IMR-90 (cell line): ENCODE data around the gene RNF14. TPM values are rescaled to one million over a fixed set of nuclear protein-coding genes. Genes with fewer than 3 reads are reported as not detected.

ENCODE experiments used
- ATAC-seq: fragments of 200-7000 bp; cut with Tn5 transposase; 2 replicates; pipeline ENCODE4 v1.9.1; 2020; ENCODE audit warnings: low read depth, mild to moderate bottlenecking, moderate library complexity
- BruUV-seq: library from RNA; stranded (reverse); fragments of 400-500 nt; replicated peaks from 2 replicates; lab custom pipeline; 2021; lab: Mats Ljungman, UMichigan
- CTCF ChIA-PET: fragments of 300-600 bp; formaldehyde crosslinking; extraction: SDS; loops from one replicate; lab custom pipeline; 2021; ENCODE audit warnings: antibody characterized with exemption; lab: Yijun Ruan, JAX
- POLR2A ChIA-PET: fragments of 300-600 bp; sonication (Branson Sonifier 250); formaldehyde crosslinking; loops from one replicate; lab custom pipeline; 2022; ENCODE audit warnings: antibody characterized with exemption; ENCODE audit not compliant: unreplicated experiment; lab: Charles Lee
- DNase-seq: peaks from one replicate; pipeline ENCODE4 v3.0.0; 2013
- H2AFZ ChIP-seq: replicated peaks from 2 replicates; pipeline ENCODE3; 2013; ENCODE audit warnings: low read length, mild to moderate bottlenecking; ENCODE audit not compliant: poor library complexity
- H2AK5ac ChIP-seq: 2 replicates; pipeline ENCODE4 v1.6.1; 2013; ENCODE audit warnings: low read depth, low read length, inconsistent platforms
- H2AK9ac ChIP-seq: replicated peaks from 2 replicates; pipeline ENCODE3; 2013; ENCODE audit warnings: mild to moderate bottlenecking, low read depth, low read length, moderate library complexity; ENCODE audit not compliant: poor library complexity
- H2BK120ac ChIP-seq: 2 replicates; pipeline ENCODE4 v1.6.1; 2013; ENCODE audit warnings: low read depth, low read length, inconsistent platforms
- H2BK15ac ChIP-seq: 3 replicates; pipeline ENCODE4 v1.6.1; 2013; ENCODE audit warnings: low read depth, low read length, inconsistent platforms
- H2BK20ac ChIP-seq: 2 replicates; pipeline ENCODE4 v1.6.1; 2013; ENCODE audit warnings: low read depth, mild to moderate bottlenecking, inconsistent platforms, low read length, moderate library complexity
- H2BK5ac ChIP-seq: 2 replicates; pipeline ENCODE4 v1.6.1; 2013; ENCODE audit warnings: mild to moderate bottlenecking, low read depth, low read length, inconsistent platforms; ENCODE audit not compliant: poor library complexity, severe bottlenecking
- H3K14ac ChIP-seq: replicated peaks from 2 replicates; pipeline ENCODE4 v1.6.1; 2013; ENCODE audit warnings: low read depth, low read length, inconsistent platforms
- H3K18ac ChIP-seq: 2 replicates; pipeline ENCODE4 v1.6.1; 2013; ENCODE audit warnings: low read depth, low read length, control low read depth
- H3K23ac ChIP-seq: 2 replicates; pipeline ENCODE4 v1.6.1; 2013; ENCODE audit warnings: low read depth, low read length, inconsistent platforms
- H3K27ac ChIP-seq: 2 replicates; pipeline ENCODE4 v1.5.1; 2013; ENCODE audit warnings: mild to moderate bottlenecking, control low read depth, low read length; ENCODE audit not compliant: insufficient read depth
- H3K27me3 ChIP-seq: 2 replicates; pipeline ENCODE4 v1.6.1; 2013; ENCODE audit warnings: low read length; ENCODE audit not compliant: control insufficient read depth, insufficient read depth
- H3K36me3 ChIP-seq: 2 replicates; pipeline ENCODE4 v1.6.1; 2013; ENCODE audit warnings: low read length, mixed read lengths; ENCODE audit not compliant: control insufficient read depth, insufficient read depth
- H3K4ac ChIP-seq: 2 replicates; pipeline ENCODE4 v1.6.1; 2013; ENCODE audit warnings: low read depth, low read length, inconsistent platforms
- H3K4me1 ChIP-seq: 2 replicates; pipeline ENCODE4 v1.6.1; 2013; ENCODE audit warnings: low read length, mixed read lengths; ENCODE audit not compliant: control insufficient read depth, insufficient read depth
- H3K4me2 ChIP-seq: 2 replicates; pipeline ENCODE4 v1.6.1; 2013; ENCODE audit warnings: low read depth, mild to moderate bottlenecking, control low read depth, low read length, moderate library complexity
- H3K4me3 ChIP-seq: 2 replicates; pipeline ENCODE4 v1.5.1; 2013; ENCODE audit warnings: low read depth, mild to moderate bottlenecking, control low read depth, low read length, moderate library complexity; ENCODE audit not compliant: insufficient read depth
- H3K56ac ChIP-seq: 2 replicates; pipeline ENCODE4 v1.6.1; 2013; ENCODE audit warnings: low read length, inconsistent platforms; ENCODE audit not compliant: insufficient read depth; ENCODE audit errors: extremely low read depth
- H3K79me1 ChIP-seq, 2 experiments: 2 replicates each; pipeline ENCODE4 v1.6.1; 2013; ENCODE audit warnings: low read length in 2 of 2, inconsistent platforms in 1 of 2, low read depth in 1 of 2
- H3K9ac ChIP-seq: 2 replicates; pipeline ENCODE4 v1.6.1; 2013; ENCODE audit warnings: low read depth, low read length, control low read depth
- H3K9me1 ChIP-seq: 2 replicates; pipeline ENCODE4 v1.6.1; 2013; ENCODE audit warnings: low read length, inconsistent platforms; ENCODE audit not compliant: insufficient read depth
- H3K9me3 ChIP-seq: 2 replicates; pipeline ENCODE4 v1.6.1; 2013; ENCODE audit warnings: low read length; ENCODE audit not compliant: control insufficient read depth, insufficient read depth
- H4K20me1 ChIP-seq: 2 replicates; pipeline ENCODE4 v1.6.1; 2013; ENCODE audit warnings: low read length, inconsistent platforms; ENCODE audit not compliant: insufficient read depth
- H4K5ac ChIP-seq: 2 replicates; pipeline ENCODE4 v1.6.1; 2013; ENCODE audit warnings: mild to moderate bottlenecking, low read depth, low read length, control low read depth
- H4K8ac ChIP-seq, 2 experiments: 2 replicates each; pipeline ENCODE4 v1.6.1; 2013; ENCODE audit warnings: low read depth in 2 of 2, low read length in 2 of 2, control low read depth in 1 of 2, inconsistent platforms in 1 of 2
- H4K91ac ChIP-seq: 2 replicates; pipeline ENCODE4 v1.6.1; 2013; ENCODE audit warnings: low read depth, low read length, inconsistent platforms; ENCODE audit not compliant: insufficient read depth
- BHLHE40 ChIP-seq: fragments of 150-350 bp; IDR thresholded peaks from 2 replicates; pipeline ENCODE4 v1.6.1; 2016; ENCODE audit warnings: mild to moderate bottlenecking, low read depth, low read length
- CEBPB ChIP-seq: IDR thresholded peaks from 2 replicates; pipeline ENCODE4 v1.6.1; 2012; ENCODE audit warnings: low read depth, low read length, improper control_type of control experiment
- CHD1 ChIP-seq: IDR thresholded peaks from 2 replicates; pipeline ENCODE4 v1.6.1; 2012; ENCODE audit warnings: low read depth, low read length, improper control_type of control experiment
- ELK1 ChIP-seq: fragments of 150-350 bp; IDR thresholded peaks from 2 replicates; pipeline ENCODE4 v1.6.1; 2016; ENCODE audit warnings: low read depth, mild to moderate bottlenecking, low read length, moderate library complexity, borderline replicate concordance
- FOS ChIP-seq: fragments of 150-350 bp; IDR thresholded peaks from 2 replicates; pipeline ENCODE4 v1.6.1; 2016; ENCODE audit warnings: low read depth, low read length
- MAFK ChIP-seq: IDR thresholded peaks from 2 replicates; pipeline ENCODE4 v1.6.1; 2012; ENCODE audit warnings: low read depth, low read length, improper control_type of control experiment
- MAZ ChIP-seq: IDR thresholded peaks from 2 replicates; pipeline ENCODE4 v1.6.1; 2012; ENCODE audit warnings: low read depth, mild to moderate bottlenecking, low read length, improper control_type of control experiment, moderate library complexity, borderline replicate concordance
- MXI1 ChIP-seq: IDR thresholded peaks from 2 replicates; pipeline ENCODE4 v1.6.1; 2012; ENCODE audit warnings: low read depth, mild to moderate bottlenecking, low read length, moderate library complexity, borderline replicate concordance
- NFE2L2 ChIP-seq: fragments of 150-350 bp; IDR thresholded peaks from 2 replicates; pipeline ENCODE4 v1.6.1; 2016; ENCODE audit warnings: low read depth, mild to moderate bottlenecking, low read length
- POLR2A ChIP-seq: IDR thresholded peaks from 2 replicates; pipeline ENCODE4 v1.6.1; 2012; ENCODE audit warnings: mild to moderate bottlenecking, low read depth, low read length
- RAD21 ChIP-seq: IDR thresholded peaks from 2 replicates; pipeline ENCODE4 v1.6.1; 2012; ENCODE audit warnings: low read length, improper control_type of control experiment
- RCOR1 ChIP-seq: IDR thresholded peaks from 2 replicates; pipeline ENCODE4 v1.6.1; 2012; ENCODE audit warnings: mild to moderate bottlenecking, low read length, improper control_type of control experiment; ENCODE audit not compliant: insufficient replicate concordance
- RFX5 ChIP-seq: IDR thresholded peaks from 2 replicates; pipeline ENCODE4 v1.8.0; 2012; ENCODE audit warnings: low read depth, mild to moderate bottlenecking, low read length, moderate library complexity
- SMC3 ChIP-seq: fragments of 150-350 bp; IDR thresholded peaks from 2 replicates; pipeline ENCODE4 v1.6.1; 2016; ENCODE audit warnings: low read depth, mild to moderate bottlenecking, antibody characterized with exemption, low read length, moderate library complexity
- WGBS, 2 experiments: methylation state at CpG; one replicate each; pipeline versions ENCODE4 v1.1.5 to v1.1.7; 2013; ENCODE audit warnings: missing lambda C conversion rate in 2 of 2; ENCODE audit not compliant: insufficient read length in 1 of 2; ENCODE audit errors: extremely low coverage in 2 of 2; 5-methylcytosine and 5-hydroxymethylcytosine counted together
- dilution Hi-C: fragments of 300-500 bp; cut with HindIII; formaldehyde crosslinking; loops from one replicate; pipeline ENCODE4 v1.14.3; 2018; ENCODE audit warnings: low sequenced_read_pairs; ENCODE audit not compliant: unreplicated experiment
- in situ Hi-C: fragments of 300-500 bp; cut with MboI; formaldehyde crosslinking; loops from 3 replicates; pipeline ENCODE4 v1.14.3; 2019; ENCODE audit warnings: low sequenced_read_pairs, inconsistent platforms, mixed read lengths
- intact Hi-C: fragments of 100-400 bp; cut with micrococcal nuclease; formaldehyde crosslinking; loops from 2 replicates; pipeline ENCODE4 v1.10.0; 2022
- polyA plus RNA-seq, 3 experiments: library from polyadenylated mRNA; depleted of rRNA; stranded (reverse); fragments of >200 nt; gene quantifications; 2 replicates each; pipeline ENCODE4 v1.2.3, GENCODE V29; 2012; ENCODE audit warnings: low replicate concordance in 1 of 3
- total RNA-seq: library from RNA; depleted of rRNA; stranded (reverse); fragments of >200 nt; gene quantifications from 2 replicates; pipeline ENCODE4 v1.2.3, GENCODE V29; 2012

The RNF14 gene
- total and polyA plus RNA-seq, 2 of the 4 experiments (the other 2 are of a cell fraction): 36.1 to 106 TPM

DNA sequence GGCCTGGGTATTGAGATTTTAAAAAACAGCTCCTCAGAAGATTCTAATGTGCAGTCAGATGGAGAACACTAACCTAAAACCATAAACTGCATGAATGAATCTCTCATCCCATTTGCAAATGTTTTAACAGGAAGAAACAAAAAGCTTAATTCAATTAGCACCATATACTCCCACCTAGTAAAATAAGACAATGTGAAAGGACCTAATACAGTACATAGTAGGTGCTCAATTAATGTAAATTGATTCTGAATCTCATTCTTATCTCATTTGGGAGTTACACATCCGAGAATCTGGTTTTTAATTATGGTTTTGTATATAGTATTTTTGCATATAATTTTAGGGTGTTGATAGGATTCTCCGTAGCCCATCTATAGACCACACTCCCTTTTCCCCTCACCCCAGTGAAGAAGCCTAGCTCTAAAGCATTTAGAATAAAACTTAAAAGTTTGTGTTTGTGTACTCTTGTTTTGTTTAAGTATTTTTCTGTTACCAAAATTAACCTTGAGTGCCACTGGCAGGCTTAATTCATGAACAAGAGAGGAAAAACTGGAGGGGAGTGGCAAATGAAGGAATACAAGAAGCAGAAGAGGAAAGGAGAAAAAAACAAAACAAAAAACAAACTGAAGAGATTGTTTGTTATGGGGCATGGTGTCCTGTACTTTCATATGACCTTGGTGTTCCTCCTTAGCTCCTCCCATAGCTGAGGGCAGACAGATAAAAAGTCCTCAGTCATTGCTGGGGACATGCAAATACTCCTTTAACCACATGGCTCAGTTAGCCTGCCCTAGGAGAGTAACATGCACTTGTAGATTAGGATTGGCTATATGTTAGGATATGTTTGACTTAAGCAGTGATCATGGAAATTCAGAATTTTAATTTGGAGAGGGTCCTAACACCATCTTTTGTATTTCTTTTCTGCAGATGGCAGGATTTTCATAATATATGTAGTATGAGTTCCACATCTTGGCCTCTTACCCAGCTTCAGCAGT lies 1.2 kb downstream of the RNF14 start (continued):
- TF ChIP-seq RFX5 (no peak), MAZ (no peak)

DNA sequence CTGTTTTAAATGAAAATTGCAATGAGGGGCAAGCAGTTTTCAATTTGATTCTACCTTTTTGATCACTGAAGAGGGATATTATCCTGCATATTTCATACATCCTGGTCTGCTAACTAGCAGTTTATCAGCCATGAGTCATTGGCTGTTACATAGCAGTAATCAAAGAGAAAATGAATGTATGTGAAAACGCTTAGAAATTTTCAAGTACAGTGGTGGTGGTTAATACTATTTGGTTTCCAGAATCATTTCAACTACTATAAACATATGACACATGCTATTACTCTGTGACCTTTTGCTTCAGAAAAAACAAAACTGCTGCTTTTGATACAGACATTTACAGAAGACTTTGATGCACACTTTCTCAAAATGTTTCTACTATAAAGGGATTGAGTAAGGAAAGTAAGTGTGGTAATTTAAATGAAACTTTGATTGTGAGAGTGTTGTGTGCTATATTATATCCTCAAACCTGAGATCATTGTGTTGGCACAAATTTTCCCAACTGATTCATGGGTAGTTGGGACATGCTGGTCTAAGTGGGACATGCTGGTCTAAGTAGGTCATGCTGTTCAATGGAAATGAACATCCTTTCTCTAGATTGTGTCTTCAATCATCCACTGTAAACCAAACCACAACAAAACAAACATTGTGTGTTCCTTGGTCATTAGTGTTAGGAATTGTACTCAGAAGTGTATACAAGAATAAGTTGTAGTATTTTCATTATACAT lies 5.1 kb downstream of the RNF14 start:
- Histone ChIP-seq H3K4ac (no peak overlapping the region), H3K27ac (no peak overlapping the region), H2AK9ac (no peak overlapping the region), H3K9me1 (peaks cover 3% of the 10 kb centered on the region), H2AFZ (no peak overlapping the region), H4K20me1 (peaks cover 15% of the 10 kb centered on the region; the same call in 1 of the 2 replicates), H3K9ac (no peak overlapping the region), H3K4me3 (no peak overlapping the region), H3K36me3 (peaks cover 18% of the 10 kb centered on the region), H2AK5ac (no peak overlapping the region), H3K56ac (no peak overlapping the region), H2BK120ac (no peak overlapping the region), H2BK5ac (peak overlapping the region; percentile 68), H3K9me3 (no peaks in the 10 kb centered on the region), H2BK20ac (no peak overlapping the region), H3K23ac (0 out of 2 replicates have a peak overlapping the region, but pooled peaks have one; percentile 2), H3K79me1 (peaks cover 37 to 82% of the 10 kb centered on the region in 2 experiments), H3K14ac (no peak overlapping the region), H4K8ac (no peak overlapping the region), H4K91ac (no peak overlapping the region), H3K4me2 (peak overlapping the region; percentile 83), H2BK15ac (no peak overlapping the region), H3K4me1 (peaks cover 11% of the 10 kb centered on the region), H4K5ac (no peak overlapping the region), H3K27me3 (no peaks in the 10 kb centered on the region), H3K18ac (peak overlapping the region; percentile 89; the same call in 1 of the 2 replicates)
- dilution Hi-C loops (no loop called here), intact Hi-C loops (no loop called here), in situ Hi-C loops (no loop called here)
- ATAC-seq: peak; percentile 48
- ChIA-PET POLR2A (no interaction called here), CTCF (no interaction called here)
- peak; percentile 92 for DNase-seq
- WGBS, 2 experiments: no CpG with 5 or more reads among the region's 1 CpG
- no TSS peak for BruUV-seq
- peak; percentile 22; the same call in 1 of the 2 replicates for TF ChIP-seq MAFK
- TF ChIP-seq SMC3: no peak
- TF ChIP-seq POLR2A: no peak
- no peak for TF ChIP-seq CHD1
- peak; percentile 49; the same call in 1 of the 2 replicates for TF ChIP-seq FOS
- no peak for TF ChIP-seq NFE2L2
- no peak for TF ChIP-seq ELK1
- TF ChIP-seq MAZ: no peak
- no peak for TF ChIP-seq RAD21
- no peak for TF ChIP-seq RCOR1
- TF ChIP-seq CEBPB: peak; percentile 32; the same call in 1 of the 2 replicates
- TF ChIP-seq BHLHE40: no peak
- TF ChIP-seq MXI1: no peak
